ENCODE measurements around the gene DIPK2A. TPM values are rescaled to one million over a fixed set of nuclear protein-coding genes. Genes with fewer than 3 reads are reported as not detected.

DIPK2A gene
- polyA plus RNA-seq, 1 experiment: 12.6 TPM

DNA sequence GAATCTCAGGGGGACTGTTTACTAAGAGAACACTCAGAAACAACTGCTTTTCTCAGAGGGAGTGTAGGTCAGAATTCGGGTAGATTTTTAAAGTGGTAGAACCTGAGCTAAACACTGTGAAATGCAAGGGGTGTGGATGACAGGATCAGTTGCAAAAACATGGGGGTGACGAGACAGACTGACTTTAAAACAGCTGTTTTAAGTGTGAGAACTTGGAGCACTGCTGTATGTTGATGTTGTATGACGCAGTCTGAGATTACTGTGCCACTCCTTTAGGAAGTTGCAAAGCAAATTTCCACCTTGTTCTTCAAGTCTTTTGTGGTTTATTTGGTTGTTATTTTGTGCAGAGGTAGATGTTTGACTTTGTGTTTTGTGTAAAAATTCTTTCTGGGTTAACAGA is 36.8 kb upstream of the DIPK2A start:
- no peak for DNase-seq (ENCODE audit: low read depth)
- ChIA-PET POLR2A (no interaction called here), CTCF (no interaction called here)
- Histone ChIP-seq H3K27me3 (ENCODE audit: control insufficient read depth, insufficient read depth, low read length) (no peaks in the 10 kb centered on the region), H3K36me3 (ENCODE audit: control insufficient read depth, insufficient read depth, low read length) (no peaks in the 10 kb centered on the region), H3K4me3 (ENCODE audit: low read depth, low read length) (no peak overlapping the region)
- TF ChIP-seq, protein P1, sequence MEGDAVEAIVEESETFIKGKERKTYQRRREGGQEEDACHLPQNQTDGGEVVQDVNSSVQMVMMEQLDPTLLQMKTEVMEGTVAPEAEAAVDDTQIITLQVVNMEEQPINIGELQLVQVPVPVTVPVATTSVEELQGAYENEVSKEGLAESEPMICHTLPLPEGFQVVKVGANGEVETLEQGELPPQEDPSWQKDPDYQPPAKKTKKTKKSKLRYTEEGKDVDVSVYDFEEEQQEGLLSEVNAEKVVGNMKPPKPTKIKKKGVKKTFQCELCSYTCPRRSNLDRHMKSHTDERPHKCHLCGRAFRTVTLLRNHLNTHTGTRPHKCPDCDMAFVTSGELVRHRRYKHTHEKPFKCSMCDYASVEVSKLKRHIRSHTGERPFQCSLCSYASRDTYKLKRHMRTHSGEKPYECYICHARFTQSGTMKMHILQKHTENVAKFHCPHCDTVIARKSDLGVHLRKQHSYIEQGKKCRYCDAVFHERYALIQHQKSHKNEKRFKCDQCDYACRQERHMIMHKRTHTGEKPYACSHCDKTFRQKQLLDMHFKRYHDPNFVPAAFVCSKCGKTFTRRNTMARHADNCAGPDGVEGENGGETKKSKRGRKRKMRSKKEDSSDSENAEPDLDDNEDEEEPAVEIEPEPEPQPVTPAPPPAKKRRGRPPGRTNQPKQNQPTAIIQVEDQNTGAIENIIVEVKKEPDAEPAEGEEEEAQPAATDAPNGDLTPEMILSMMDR (IDR thresholded peaks at IDR 0.05; ENCODE audit: insufficient read depth, low read depth, low read length): no peak

DNA sequence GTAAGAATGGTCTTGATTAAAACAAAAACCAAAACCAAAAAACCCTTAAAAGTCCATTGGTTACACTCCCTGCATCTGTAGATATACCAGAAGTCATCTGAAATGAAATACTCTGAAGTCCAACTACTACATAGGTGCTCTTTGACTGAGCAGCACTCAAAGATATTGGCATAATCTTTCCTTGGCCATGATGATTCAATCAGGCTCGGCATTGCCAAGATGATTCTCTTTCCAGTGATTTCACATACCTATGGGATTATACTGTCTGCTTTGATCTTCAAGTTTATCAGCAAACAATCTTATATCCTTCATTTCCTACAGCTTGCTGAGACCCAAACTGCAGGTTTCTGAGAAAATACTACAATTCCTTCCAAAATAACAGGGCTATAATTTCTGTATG is 35.9 kb upstream of the DIPK2A start:
- H3K27me3 ChIP-seq (ENCODE audit: control insufficient read depth, insufficient read depth, low read length): no peaks in the 10 kb centered on the region
- ChIA-PET POLR2A (no interaction called here), CTCF (interaction anchor here (0.6 kb wide), 1 partner anchor 1793 kb away, joined by 3 read pairs; no protein-coding TSS in a partner anchor)
- H3K36me3 ChIP-seq (ENCODE audit: control insufficient read depth, insufficient read depth, low read length): no peaks in the 10 kb centered on the region
- no peak for DNase-seq (ENCODE audit: low read depth)
- TF ChIP-seq, protein P1 (IDR thresholded peaks at IDR 0.05; ENCODE audit: insufficient read depth, low read depth, low read length): no peak
- no peak overlapping the region for H3K4me3 ChIP-seq (ENCODE audit: low read depth, low read length)

DNA sequence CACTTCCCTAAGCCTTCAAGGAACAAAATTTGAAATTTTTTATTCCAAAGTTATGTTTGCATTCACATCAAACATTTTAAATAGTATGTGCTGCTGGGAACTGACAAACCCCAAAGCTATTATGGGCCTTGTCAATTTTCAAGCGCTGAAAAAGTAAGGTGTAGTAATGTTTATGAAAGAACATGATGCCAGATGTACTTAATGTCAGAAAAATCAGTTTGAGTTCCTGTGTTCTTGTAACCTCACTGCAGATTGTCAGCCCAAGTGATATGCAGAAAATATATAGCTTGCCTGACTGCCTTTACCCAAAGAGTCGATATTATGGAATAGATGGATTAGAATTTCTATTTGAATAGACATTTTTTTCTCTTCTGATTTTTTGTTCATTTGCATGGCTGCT is 20.8 kb upstream of the DIPK2A start:
- no peak for DNase-seq (ENCODE audit: low read depth)
- TF ChIP-seq, protein P1 (IDR thresholded peaks at IDR 0.05; ENCODE audit: insufficient read depth, low read depth, low read length): no peak
- ChIA-PET CTCF (interaction anchor here (1.4 to 1.7 kb wide), 2 partner anchors 55 to 178 kb away, joined by 5 to 12 read pairs; no protein-coding TSS in a partner anchor), POLR2A (no interaction called here)
- Histone ChIP-seq H3K36me3 (ENCODE audit: control insufficient read depth, insufficient read depth, low read length) (no peaks in the 10 kb centered on the region), H3K4me3 (ENCODE audit: low read depth, low read length) (no peak overlapping the region), H3K27me3 (ENCODE audit: control insufficient read depth, insufficient read depth, low read length) (peaks cover 2% of the 10 kb centered on the region)

DNA sequence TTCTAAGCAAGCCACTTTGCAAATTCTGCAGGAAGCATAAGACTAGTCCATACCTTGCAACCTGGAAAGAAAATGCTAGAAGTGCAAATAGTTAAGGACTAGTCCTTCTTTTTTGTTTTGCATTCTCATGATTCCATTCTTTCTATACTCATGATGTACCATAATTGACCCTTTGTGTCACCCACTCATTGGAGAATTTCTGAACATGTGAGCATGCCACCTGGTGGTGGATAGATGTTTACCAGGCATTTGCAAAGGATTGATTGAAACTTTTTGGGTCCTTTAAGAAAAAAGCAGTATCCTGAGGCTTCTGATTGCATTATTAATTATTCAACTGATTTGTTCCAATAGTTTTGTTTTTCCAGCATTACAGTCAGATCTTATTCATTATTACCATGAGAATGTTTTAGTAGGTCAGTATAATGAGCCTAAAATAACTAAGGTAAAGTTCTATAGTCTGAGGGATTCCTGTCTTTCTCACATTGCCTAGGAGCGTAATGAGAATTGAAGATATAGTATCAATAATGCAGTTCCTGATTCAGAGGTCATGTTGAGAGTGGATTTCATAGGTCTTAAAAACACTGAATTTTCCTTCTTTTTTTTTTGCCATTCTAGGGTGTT is 20.2 kb upstream of the DIPK2A start:
- no peak overlapping the region for H3K4me3 ChIP-seq (ENCODE audit: low read depth, low read length)
- CTCF ChIA-PET: interaction anchor here (0.7 to 3.3 kb wide), 3 partner anchors 13 to 65 kb away, joined by 3 to 19 read pairs (median 4); no protein-coding TSS in a partner anchor
- POLR2A ChIA-PET: no interaction called here
- peaks cover 2% of the 10 kb centered on the region for H3K27me3 ChIP-seq (ENCODE audit: control insufficient read depth, insufficient read depth, low read length)
- H3K36me3 ChIP-seq (ENCODE audit: control insufficient read depth, insufficient read depth, low read length): no peaks in the 10 kb centered on the region
- no peak for DNase-seq (ENCODE audit: low read depth)
- TF ChIP-seq, protein P1 (IDR thresholded peaks at IDR 0.05; ENCODE audit: insufficient read depth, low read depth, low read length): peak; percentile 81

DNA sequence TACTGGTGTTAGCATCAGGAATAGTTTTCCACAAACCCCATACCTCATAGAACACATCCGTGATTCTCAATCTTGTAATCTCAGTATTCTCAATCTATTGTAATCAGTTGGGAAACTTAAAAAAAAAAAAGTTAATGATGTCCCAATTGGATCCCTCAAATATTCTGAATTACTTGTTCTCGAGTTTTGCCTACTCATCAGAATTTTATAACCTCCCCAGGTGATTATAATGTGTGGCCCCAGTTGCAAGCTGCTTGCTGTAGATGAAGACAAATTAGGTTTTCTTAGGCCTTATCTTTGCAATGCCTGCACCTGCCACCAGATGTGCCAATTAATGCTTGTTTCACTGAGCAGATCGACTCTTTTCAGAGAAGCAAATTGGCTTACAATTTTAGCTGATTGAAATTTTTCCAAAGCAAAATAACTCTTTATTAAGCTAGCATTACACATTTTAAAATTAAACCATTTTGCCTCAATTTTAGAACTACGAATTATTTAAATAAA is 19.0 kb upstream of the DIPK2A start:
- Histone ChIP-seq H3K36me3 (ENCODE audit: control insufficient read depth, insufficient read depth, low read length) (no peaks in the 10 kb centered on the region), H3K4me3 (ENCODE audit: low read depth, low read length) (no peak overlapping the region), H3K27me3 (ENCODE audit: control insufficient read depth, insufficient read depth, low read length) (peaks cover 2% of the 10 kb centered on the region)
- CTCF ChIA-PET: interaction anchor here (0.6 to 3.3 kb wide), 6 partner anchors 14 to 450 kb away, joined by 3 to 19 read pairs (median 3); no protein-coding TSS in a partner anchor
- POLR2A ChIA-PET: no interaction called here
- no peak for DNase-seq (ENCODE audit: low read depth)
- TF ChIP-seq, protein P1 (IDR thresholded peaks at IDR 0.05; ENCODE audit: insufficient read depth, low read depth, low read length): no peak
